HG03565 (cell line): ENCODE results near the gene MAD1L1.

ENCODE experiments used
- ATAC-seq: cut with Tn5 transposase; IDR thresholded peaks from one replicate; pipeline ENCODE4 v1.9.1; 2021; ENCODE audit warnings: mild to moderate bottlenecking, moderate library complexity; ENCODE audit not compliant: unreplicated experiment

MAD1L1 gene

DNA sequence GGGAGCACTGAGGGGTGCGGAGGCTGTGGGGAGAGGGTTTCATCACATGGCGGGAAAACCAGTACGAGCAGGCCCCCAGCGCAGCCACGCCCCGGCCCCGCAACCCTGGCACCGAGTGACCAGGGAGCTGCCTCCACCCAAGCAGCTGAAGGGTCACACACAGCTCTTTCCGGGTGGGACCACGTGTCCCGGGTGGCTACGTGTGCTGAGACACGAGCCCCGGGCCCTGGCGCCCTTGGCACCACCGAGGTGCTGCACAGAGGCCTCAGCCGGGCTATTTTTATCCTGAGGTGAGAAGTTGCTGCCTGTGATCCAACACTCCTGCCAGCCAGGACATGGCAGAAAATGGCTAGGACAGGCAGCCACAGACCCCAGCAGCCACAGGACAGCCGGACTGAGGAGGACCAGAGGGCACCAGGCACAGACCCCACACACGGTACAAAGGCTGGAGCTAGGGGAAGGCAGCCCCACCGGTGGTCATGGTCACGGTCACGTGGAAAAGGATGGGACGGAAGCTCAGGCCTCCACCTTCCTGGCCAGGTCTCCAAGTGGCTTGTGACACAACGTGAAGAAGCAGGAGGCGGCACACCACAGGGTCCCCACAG lies 223.7 kb downstream of the MAD1L1 start:
- ATAC-seq = no peak

DNA sequence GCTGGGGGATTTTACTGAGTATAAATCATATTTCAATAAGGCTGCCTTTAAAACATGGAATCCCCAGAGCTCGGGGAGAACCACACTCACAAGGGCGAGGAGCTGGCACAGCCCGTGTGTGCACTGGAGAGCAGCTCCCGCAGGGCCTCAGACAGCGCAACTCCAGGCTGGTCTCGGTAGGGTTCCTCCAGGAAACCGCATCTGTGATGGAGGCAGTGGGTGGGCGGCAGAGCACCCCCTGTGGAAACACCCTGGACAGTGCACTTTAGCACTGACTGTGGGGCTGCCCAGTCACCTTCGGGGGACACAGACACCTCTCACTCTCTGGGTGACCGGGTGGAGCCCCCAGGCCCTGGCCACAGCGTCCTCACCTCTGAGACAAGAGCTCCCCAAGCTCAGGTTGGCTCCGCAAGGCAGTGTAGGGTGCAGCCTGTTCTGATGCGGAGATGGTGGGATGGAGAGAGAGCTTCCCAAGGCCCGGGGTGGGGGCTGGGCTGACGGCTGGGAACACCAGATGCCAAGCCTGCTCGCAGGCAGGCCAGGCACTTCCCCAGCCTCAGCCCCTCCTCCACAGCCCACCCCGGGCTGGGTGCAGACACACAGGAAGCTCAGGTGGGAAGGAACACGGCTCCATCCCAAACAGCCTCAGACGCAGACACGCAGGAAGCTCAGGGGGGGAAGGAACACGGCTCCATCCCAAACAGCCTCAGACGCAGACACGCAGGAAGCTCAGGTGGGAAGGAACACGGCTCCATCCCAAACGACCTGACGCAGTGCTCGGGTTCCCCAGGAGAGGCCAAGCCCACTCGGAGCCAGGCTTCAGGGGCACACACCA lies 224.4 kb downstream of the MAD1L1 start:
- no peak for ATAC-seq

DNA sequence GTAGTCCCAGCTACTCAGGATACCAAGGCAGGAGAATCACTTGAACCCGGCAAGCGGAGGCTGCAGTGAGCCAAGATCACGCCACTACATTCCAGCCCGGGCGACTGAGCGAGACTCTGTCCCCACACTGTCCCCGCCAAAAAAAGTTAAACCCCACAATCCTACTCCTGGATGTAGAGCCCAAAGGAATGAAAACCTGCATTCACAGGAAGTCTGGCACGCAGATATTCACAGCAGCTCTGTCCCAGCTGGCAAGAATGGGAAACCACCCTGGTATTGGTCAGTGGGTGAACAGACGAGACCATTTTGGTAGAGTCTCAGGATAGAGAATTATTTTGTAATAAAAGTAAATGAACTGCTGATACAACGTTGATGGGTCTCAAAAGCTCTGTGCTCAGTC lies 225.2 kb downstream of the MAD1L1 start:
- ATAC-seq = no peak

DNA sequence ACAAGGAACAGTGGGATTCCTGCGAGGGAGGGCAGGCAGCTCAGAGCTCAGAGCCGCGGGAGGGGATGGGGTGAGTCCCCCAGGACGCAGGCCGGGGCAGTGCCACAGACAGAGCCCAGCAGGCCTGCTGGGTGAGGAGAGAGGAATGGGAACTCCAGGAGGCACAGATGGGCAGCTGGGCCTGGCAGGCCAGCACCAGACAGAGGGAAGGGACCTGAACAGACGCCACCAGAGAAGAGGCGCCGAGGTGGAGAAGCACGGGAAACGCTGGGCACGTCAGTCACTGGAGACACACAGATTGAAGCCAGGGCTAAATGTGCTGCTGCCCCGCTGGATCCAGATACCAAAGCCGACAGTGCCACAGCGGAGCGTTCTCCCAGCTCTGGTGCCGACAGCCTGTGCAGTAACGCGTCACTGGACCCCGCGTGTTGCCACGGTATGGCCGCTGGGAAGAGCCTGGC lies 225.8 kb downstream of the MAD1L1 start:
- ATAC-seq = no peak

DNA sequence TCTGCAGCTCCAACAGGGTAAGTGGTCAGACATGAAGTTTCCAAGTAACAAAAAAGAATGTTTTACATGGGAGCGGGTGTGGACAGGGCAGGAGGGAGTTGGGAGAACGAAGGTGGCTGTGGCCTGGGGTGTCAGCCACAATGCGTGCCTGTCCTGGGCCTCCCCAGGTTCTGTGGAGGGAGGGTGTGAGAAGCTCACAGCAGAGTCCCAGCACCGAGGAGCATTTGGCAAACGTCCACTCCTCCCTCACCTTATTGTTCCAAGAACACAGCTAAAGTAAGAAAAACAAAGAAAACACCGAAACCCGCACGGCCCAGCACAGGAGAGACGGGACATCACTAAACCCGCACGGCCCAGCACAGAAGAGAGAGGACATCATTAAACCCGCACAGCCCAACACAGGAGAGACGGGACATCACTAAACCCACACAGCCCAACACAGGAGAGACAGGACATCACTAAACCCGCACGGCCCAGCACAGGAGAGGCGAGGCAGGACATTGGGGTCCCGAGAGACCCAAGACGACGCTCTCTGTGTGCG lies 226.4 kb downstream of the MAD1L1 start:
- ATAC-seq = no peak

DNA sequence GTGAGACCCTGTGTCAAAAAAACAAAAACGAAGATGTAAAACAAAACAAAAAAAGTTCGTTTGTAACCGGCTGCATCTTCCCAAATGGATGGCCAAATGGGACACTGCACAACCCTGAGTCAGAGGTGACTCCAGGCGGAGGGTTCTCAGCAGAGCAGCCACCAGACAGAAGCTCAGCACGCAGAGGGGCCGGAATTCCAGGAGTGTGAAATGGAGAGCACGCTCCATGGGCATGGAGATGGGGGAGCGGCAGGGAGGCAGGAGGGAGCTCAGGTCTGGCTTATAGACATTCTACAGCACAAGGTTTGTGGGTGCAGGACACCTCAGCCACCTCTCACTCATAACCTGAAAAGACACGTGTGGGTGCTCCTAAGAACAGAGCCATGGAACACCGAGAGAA lies 227.0 kb downstream of the MAD1L1 start:
- ATAC-seq = no peak

DNA sequence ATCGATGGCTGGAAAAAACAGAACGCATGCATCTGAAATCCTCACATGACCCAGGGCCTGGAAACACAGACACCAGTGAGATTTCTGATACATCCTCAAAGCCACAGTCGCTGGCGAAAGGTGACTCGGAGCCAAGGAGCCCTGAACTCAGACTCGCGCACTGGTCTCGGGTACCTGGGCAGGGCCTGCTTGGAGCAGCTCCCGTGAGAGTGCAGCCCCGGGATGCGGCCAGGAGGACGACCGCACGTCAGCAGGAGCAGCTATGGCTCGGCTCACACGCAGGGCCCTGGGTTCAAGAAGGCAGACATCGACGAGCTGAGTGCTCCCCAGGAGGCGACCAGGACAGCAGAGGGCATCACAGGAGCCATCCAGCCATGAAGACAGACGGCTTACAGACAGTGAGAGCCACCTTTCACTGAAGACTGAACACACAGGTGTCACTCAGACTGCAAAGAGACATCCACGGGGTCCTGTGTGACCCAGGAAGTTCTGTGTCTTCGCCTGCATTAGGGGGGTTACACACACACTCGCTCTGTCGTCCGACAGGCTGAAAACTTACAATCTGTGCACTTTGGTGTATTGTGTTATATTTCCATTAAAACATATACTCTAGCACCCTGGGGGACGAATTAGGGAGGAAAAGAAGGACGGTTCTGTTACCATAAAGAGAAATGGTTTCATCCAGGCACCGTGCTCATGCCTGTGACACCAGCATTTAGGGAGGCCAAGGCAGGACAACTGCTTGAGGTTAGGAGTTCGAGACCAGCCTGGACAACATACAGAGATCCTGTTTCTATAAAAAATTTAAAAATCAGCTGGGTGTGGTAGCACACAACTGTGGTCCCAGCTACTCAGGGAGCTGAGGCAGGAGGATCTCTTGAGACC lies 227.7 kb downstream of the MAD1L1 start:
- no peak for ATAC-seq

DNA sequence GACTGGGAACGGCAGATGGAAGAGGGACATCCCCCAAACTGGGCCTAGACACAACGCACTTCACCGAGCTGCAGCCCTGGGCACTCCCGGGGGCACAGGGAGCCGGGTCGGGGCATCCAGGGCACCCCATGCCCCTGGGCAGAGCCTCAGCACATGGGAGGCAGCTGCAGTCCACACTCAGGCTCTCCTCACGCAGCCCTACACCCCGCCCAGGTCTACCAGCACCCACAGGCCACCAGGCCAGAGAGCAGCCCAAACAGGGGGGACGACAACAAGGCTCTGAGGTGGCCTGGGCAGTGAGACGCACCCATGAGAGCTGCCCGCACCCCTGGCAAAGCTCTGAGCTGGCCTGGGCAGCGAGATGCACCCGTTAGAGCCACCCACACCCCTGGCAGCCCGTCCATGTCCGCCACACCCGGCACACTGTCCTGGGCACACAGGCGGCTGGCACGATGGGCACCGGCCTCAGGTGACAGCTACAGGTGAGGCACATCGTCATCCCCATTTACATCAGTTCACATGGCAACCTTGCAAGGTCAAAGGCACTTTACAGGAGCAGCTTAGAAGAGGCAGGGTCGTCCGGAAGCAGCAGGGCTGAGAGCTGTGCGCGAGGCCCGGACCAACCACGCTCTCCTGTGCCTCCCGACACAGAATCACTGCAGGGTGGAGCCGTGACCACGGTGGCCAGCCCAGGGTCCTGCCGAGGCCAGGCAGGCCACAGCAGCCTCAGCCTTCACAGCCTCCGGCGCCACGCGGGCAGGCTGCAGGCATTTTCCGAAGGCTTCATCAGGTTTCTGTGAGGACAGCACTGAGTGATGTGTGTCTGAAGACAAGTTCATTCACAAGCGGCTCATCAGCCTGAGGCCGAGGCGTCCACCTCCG lies 228.6 kb downstream of the MAD1L1 start:
- no peak for ATAC-seq

DNA sequence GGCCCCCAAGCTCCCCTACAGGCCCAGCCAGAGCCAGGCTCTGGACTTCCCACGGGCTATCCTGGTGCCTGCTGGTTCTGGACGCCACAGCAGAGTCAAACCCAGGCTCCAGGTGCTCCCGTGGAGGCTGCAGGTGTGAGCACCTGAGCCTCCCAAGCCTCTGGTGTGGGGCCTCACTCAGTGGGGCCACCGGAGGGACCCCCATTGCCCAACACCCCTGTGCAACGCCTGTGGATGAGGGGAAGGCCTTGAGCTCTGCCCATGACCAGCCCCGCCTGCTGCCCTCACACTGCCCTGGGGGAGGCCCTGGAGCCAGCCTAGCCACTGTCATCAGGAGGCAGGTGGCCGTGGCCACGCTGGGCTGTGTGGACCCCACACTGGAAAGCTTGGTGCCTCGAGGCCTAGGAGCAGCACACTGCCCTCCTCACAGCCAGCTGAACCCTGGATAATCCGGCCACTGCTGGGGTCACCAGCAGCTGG lies 229.3 kb downstream of the MAD1L1 start:
- ATAC-seq = no peak

DNA sequence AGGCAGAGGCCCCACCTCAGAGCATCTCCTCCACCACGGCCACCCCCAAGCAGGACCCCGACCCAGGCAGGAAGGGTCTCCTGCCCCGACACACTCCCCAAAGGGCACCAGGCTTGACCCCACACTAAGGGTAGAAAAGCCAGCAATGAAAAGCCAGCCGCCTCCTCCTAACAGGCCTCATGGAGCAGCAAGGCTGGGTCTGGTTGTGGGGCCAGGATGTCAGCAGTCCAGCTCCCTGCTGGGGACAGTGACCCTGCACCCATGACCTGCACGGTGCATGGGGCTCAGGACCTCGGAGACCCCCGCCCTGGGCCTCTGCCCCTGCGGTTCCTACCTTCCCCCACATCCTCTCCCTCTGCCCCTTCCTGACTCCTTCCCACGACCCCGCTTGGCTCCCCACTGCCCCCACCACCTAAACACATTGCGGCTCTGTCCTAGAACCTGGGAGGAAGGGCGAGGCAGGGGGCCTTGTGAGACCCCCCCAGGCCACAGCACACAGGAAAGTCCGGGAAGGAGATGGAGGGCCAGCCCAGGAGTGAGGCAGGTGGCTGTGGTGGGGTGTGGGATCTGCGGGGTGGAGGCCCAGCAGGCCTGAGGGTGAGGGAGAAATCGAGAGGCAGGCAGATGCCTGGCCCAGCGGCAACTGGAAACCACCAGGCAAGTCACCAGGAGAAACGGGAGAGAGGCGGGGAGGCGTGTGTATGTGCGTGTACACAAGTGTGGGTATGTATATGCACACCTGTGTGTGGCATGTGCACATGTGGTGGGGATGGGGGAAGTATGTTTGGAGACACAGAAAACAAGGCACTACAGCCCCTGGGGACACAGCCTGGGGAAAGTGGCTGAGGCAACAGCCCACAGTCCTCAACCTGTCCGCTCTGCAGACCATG lies 229.9 kb downstream of the MAD1L1 start:
- no peak for ATAC-seq

DNA sequence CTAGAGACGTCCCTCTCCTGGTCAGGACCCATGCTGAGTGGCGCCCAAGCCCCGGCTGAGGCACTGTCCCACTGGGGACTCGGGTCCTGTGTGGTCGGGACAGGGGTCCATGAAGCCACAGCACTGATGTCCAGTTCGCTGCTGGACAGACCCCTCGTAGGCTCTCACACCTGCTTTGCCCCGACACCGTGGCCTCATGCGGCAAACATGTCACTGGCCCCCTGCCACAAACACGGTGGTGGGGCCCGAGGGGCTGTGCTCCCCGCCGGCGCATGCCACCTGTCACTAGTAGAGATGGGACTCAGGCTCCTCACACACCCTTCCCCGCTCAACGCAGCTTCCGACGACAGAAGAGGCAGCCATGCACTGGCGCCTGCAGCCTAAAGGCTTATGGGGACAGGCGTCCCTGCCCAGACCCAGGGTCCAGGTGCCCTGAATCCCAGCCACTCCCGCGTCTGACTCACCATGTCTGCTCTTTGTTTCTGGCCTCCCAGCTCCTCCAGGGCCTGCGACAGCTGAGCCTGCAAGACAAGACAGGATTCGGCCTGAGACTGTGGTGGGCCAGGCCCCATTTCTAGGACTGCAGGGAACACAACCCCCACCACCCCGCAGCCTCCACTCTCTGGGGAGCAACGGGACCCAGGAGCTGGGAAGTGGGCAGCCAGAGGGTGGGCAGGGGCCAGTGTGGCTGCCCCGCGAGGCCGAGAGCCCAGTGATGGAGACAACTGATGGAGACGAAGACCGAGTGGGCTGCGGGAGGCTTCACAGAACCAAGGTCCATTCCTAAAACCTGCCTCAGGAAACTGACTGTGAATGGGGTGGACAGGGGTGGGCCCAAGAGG lies 230.9 kb downstream of the MAD1L1 start:
- no peak for ATAC-seq

DNA sequence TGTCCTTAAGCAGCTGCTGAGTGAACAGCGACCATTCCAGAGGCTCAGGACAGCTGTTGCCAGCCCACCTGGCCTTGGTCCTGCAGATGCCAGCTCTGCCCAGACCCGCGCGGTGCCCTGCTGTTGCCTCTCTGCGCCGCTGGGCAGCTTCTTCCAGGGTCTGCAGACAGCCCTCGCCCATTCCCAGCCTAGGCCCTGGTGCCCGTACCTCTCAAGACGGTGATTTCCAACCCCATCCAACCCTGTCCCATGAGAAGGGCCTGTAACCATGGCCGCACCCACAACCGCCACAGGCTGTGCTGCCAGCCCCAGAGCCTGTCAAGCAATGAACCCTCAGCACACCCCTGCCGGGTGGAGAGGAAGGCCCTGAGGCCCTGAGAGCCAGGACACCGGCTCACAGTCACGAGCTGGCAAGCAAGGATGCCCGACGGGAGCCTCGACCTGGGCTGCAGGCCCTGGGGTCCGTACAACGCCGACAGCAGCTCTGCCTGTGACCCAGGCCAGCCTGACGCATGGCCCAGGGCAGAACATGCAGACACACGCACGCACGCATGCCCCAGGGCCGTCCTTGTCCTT lies 231.9 kb downstream of the MAD1L1 start:
- no peak for ATAC-seq

DNA sequence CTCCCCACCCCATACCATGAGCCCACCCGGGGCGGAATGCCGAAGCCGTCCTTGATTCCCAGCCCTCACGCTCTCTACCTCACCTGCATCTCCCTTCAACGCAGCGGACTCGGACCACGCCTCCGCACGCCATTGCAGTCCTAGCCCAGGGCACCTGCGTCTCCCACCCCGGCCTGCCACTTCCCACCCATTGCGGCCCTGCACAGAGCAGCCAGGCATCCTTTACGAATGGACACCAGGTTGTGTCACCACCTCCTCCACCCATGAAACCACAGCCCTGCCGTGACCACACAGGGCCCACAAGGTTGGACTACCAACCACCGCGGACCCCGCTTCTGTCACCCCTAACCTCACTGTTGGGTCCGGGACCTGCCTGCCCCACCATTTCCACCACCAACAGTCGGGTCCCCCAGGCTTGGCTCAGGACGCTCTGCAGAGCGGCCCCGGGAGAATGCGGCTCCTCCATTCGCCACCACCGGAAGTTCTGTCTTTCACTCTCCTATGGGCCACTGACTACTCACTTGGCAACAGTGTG lies 232.5 kb downstream of the MAD1L1 start:
- no peak for ATAC-seq

DNA sequence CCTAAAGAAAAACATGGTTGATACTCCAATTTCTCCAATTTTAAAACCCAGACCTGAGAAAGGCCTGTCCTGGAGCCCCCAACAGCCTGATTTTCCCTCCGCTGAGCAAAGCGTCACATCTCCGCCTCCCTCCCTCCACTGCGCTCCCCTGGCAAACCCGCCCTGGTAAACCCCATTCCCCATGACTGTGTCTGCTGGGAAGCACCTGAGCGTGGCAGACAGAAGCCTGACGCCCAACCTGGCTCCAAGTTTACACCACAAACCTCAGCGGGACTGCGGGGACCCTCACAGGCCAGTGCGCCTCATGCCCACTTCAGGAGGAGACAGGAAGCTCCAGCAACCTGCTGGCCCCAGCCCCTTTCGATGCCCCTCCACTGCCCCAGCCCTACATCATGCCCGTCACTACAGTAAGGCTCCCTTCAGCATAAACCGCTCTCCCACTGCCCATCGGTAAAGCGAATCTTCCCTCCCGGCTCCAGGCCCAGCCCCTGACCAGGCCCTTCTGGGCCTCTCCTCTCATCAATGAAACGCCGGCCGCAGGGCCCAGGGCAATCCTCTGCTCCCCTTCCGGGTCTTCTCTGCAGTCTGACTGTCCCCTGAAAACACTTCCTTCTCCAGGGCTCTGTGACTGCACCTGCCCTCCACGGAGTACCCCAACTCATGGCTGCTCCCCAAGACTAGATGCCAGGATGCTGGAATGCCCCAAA lies 233.3 kb downstream of the MAD1L1 start:
- ATAC-seq = no peak

DNA sequence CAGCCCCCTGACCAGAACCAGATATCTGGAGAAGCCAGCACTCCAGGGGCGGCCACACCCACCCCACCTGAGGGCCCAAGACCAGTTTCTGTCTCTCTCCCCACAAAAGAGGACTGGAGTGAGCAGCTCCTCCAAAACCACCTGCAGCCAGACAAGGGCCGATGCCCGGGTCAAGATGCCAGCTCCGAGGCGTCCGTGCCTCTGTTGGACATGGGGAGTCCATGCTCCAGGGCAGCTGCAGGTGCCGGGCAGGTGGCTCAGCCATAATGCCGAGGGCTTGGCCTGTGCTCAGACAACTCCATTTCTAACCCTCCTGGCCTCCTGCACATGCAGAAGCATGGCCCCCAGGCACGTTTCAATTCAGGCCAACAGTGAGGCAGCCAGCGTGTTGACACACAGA lies 234.6 kb downstream of the MAD1L1 start:
- no peak for ATAC-seq

DNA sequence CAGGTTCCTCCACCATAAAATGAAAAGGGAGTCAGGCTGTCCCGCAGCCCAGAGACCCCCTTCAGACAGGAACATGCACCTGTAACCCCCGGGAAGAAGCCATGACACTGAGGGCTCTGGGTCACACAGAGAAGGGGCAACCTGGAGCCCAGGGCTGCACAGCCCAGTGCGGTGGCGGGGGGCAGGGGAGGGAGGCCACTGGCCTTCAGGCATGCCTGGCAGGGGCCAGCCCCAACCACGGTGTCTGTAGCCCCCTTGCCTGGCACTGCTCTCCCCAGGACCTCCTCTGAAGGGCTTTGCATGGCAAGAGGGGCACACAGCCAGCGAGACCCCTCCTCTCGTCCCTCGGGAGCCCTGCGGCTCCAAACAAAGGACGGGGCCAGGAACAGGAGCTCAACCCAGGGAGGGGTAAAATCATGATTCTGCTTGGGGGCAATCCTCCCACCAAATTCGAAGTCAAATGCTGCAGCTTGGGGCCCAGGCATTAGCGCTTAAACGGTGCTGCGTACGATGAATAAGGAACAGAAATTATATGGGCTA lies 235.1 kb downstream of the MAD1L1 start:
- no peak for ATAC-seq

DNA sequence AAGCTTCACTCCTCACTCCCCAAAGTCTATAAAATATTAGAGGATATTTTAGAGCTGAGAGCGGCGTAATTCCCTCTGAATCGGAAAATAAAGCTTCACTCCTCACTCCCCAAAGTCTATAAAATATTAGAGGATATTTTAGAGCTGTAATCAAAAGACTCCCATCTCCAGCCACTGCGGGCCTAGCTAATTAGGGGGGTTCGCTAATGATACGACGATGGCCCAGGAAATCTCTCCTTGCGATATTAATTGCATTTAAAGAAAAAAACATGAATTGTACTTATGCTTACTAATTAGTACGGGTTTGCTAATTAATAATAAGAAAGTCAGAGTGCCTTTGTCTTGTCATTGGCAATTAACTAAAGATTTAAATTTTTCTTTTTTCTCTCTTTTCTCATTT lies 235.9 kb downstream of the MAD1L1 start:
- no peak for ATAC-seq
